Esophagus muscularis mucosa (tissue), 4 donors: Measurements from ENCODE around the gene MAS1L. TPM values are rescaled to one million over a fixed set of nuclear protein-coding genes. Genes with fewer than 3 reads are reported as not detected.

Source experiments
- DNase-seq: peaks from one replicate; pipeline ENCODE4 v3.0.0-alpha.2; 2017; ENCODE audit errors: extremely low spot score
- H3K27ac ChIP-seq, 4 donors: fragments of 200-600 bp; sonication (generic); replicated peaks in 1 of 4; 1 replicate in 3 of 4; 2 replicates in 1 of 4; pipeline ENCODE4 v1.5.1; 2016 to 2019; ENCODE audit warnings: mild to moderate bottlenecking in 1 of 4
- H3K27me3 ChIP-seq, 4 donors: fragments of 200-600 bp; sonication (generic); one replicate each; pipeline versions ENCODE4 v1.5.1 to v1.6.0; 2016 to 2019
- H3K36me3 ChIP-seq, 4 donors: fragments of 200-600 bp; sonication (generic); one replicate each; pipeline ENCODE4 v1.5.1; 2016 to 2019
- H3K4me1 ChIP-seq, 4 donors: fragments of 200-600 bp; sonication (generic); one replicate each; pipeline ENCODE4 v1.5.1; 2016 to 2019
- H3K4me3 ChIP-seq, 4 donors: fragments of 200-600 bp; sonication (generic); 1 replicate in 2 of 4; 2 replicates in 2 of 4; pipeline ENCODE4 v1.5.1; 2016 to 2019; ENCODE audit warnings: mild to moderate bottlenecking in 4 of 4, moderate library complexity in 1 of 4
- H3K9me3 ChIP-seq, 4 donors: fragments of 200-600 bp; sonication (generic); 1 replicate in 3 of 4; 2 replicates in 1 of 4; pipeline ENCODE4 v1.5.1; 2016 to 2019
- EP300 ChIP-seq: sonication (generic); formaldehyde crosslinking; IDR thresholded peaks from one replicate; pipeline ENCODE4 v1.6.1; 2017; ENCODE audit warnings: antibody characterized with exemption
- POLR2A ChIP-seq: fragments of 450-650 bp; IDR thresholded peaks from one replicate; pipeline ENCODE4 v1.6.1; 2017; ENCODE audit warnings: antibody characterized with exemption, moderate library complexity, mild to moderate bottlenecking, low read depth
- POLR2AphosphoS5 ChIP-seq, 2 donors: sonication (generic); formaldehyde crosslinking; IDR thresholded peaks; one replicate each; pipeline ENCODE4 v1.6.1; 2017; ENCODE audit warnings: antibody characterized with exemption in 2 of 2
- WGBS: methylation state at CpG from one replicate; pipeline ENCODE4 v1.1.5; 2018; 5-methylcytosine and 5-hydroxymethylcytosine counted together
- intact Hi-C: fragments of 100-400 bp; cut with DNase I; formaldehyde crosslinking; loops from one replicate; pipeline ENCODE4 v1.15.1; 2023
- total RNA-seq, 4 donors: library from RNA; depleted of rRNA; stranded (reverse); fragments of >200 nt; gene quantifications; one replicate each; pipeline versions ENCODE4 v1.1.0 to v1.2.1, GENCODE V29; 2016
- TF ChIP-seq, protein P1 (sequence below), 3 experiments: fragments of 200-600 bp in 2 of 3; fragments of 450-650 bp in 1 of 3; sonication (generic) in 2 of 3; IDR thresholded peaks; one replicate each; pipeline ENCODE4 v1.5.1; 2017 to 2019; ENCODE audit warnings: antibody characterized with exemption in 3 of 3, mild to moderate bottlenecking in 2 of 3, moderate library complexity in 1 of 3

Gene MAS1L
- total RNA-seq, 4 donors from 2014 or later: 0.33 TPM; not detected in 3

DNA sequence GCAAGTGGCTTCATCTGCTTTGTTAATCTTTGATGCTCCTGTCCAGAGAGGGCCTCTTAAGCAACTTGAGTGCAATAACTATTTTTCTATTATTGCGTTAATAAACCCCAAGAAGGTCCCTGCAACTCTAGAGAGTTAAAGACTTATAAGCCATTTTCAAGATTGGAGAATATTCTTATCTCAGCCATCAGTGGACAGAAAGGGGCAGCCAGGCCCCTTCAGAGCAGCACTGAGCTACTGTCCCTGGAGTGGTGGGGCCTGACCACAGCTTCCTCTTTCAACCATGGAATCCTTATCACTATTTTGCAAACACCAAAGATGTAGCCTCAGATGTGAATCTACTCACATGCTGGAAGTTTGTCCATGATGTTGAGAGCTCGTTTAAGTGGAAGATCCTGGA, 2.8 kb upstream of the MAS1L start:
- H3K4me1 ChIP-seq: no peaks in the 10 kb centered on the region
- no peaks in the 10 kb centered on the region for H3K27me3 ChIP-seq
- no peak overlapping the region for H3K27ac ChIP-seq
- intact Hi-C loops: no loop called here
- no peaks in the 10 kb centered on the region for H3K36me3 ChIP-seq
- no peak overlapping the region for H3K4me3 ChIP-seq
- peak; percentile 64 for DNase-seq
- H3K9me3 ChIP-seq: no peaks in the 10 kb centered on the region
- 60% methylated on average over 2 of the region's 2 CpGs for WGBS
- no peak for TF ChIP-seq EP300
- TF ChIP-seq POLR2A: no peak
- TF ChIP-seq, protein P1, sequence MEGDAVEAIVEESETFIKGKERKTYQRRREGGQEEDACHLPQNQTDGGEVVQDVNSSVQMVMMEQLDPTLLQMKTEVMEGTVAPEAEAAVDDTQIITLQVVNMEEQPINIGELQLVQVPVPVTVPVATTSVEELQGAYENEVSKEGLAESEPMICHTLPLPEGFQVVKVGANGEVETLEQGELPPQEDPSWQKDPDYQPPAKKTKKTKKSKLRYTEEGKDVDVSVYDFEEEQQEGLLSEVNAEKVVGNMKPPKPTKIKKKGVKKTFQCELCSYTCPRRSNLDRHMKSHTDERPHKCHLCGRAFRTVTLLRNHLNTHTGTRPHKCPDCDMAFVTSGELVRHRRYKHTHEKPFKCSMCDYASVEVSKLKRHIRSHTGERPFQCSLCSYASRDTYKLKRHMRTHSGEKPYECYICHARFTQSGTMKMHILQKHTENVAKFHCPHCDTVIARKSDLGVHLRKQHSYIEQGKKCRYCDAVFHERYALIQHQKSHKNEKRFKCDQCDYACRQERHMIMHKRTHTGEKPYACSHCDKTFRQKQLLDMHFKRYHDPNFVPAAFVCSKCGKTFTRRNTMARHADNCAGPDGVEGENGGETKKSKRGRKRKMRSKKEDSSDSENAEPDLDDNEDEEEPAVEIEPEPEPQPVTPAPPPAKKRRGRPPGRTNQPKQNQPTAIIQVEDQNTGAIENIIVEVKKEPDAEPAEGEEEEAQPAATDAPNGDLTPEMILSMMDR (IDR thresholded peaks at IDR 0.05): no peak
- no peak for TF ChIP-seq POLR2AphosphoS5 (IDR thresholded peaks at IDR 0.05)

DNA sequence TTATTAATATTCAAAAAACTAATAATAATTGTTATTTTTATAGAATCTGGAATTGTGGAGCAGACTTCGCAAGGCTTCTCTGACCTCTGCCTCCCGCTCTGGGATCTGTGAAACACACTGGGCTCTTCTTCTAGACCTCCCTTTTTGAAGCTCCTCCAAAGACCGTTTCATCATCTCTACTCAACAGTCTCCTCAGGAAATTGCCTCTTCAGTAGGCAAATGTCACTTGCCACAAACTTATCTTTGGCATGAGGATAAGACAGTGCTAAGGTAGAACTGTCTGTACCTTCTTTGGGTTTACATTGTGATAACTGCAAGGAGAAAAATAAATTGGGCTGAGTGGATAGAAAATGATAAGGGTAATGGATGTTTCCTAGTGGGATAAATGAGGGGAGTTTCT, 2.3 kb upstream of the MAS1L start:
- Histone ChIP-seq H3K36me3 (no peaks in the 10 kb centered on the region), H3K27ac (no peak overlapping the region), H3K27me3 (no peaks in the 10 kb centered on the region), H3K4me1 (no peaks in the 10 kb centered on the region), H3K4me3 (no peak overlapping the region), H3K9me3 (no peaks in the 10 kb centered on the region)
- TF ChIP-seq, protein P1 (IDR thresholded peaks at IDR 0.05): no peak
- no peak for TF ChIP-seq POLR2AphosphoS5 (IDR thresholded peaks at IDR 0.05)
- no peak for TF ChIP-seq POLR2A
- TF ChIP-seq EP300: no peak
- 78% methylated on average over 3 of the region's 3 CpGs for WGBS
- DNase-seq: no peak
- intact Hi-C loops: no loop called here

DNA sequence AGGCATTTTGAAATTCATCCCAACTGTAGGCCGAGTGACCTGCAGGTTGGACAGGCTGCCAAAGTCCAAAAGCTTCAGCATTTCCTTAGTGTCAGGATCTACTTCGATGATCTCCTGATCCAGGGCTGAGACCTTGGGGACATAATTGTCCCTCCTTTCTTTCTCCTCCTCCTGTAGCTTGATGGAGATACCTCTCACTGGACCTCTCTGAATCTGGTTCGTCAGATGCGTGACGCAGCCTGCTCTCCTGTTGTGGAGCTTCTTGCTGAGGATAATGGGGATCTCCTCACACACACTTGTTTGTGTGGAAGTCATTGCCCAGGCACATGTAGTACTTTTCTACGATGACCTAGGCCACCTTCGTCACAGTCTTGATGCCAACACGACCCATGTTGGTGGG, 1.5 kb upstream of the MAS1L start:
- H3K9me3 ChIP-seq: no peaks in the 10 kb centered on the region
- H3K27ac ChIP-seq: no peak overlapping the region
- TF ChIP-seq EP300 (no peak), POLR2A (no peak), POLR2AphosphoS5 (IDR thresholded peaks at IDR 0.05) (no peak)
- TF ChIP-seq, protein P1 (IDR thresholded peaks at IDR 0.05): no peak
- no peak overlapping the region for H3K4me3 ChIP-seq
- 94% methylated on average over 8 of the region's 8 CpGs for WGBS
- H3K27me3 ChIP-seq: no peaks in the 10 kb centered on the region
- DNase-seq: peak; percentile 86
- no peaks in the 10 kb centered on the region for H3K36me3 ChIP-seq
- intact Hi-C loops: no loop called here
- H3K4me1 ChIP-seq: no peaks in the 10 kb centered on the region

DNA sequence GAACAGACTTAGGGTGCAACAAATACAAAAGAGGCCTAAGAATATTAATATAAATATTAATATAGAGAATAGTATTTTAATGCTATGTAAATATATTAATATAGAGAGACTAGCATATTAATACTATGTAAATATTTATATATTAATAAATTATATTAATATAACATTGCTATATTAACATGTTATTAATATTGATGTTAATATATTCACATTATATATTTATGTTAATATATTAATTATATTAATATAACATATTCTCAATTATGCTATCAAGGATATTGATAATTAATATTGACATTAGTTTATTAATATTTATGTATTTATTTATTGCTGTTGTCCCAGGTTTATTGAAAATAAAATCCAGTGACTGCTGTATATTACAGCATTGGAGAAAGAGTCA, 1.1 kb upstream of the MAS1L start:
- intact Hi-C loops: no loop called here
- H3K9me3 ChIP-seq: no peaks in the 10 kb centered on the region
- H3K36me3 ChIP-seq: no peaks in the 10 kb centered on the region
- no peak overlapping the region for H3K4me3 ChIP-seq
- no peak for DNase-seq
- no peak for TF ChIP-seq EP300
- TF ChIP-seq POLR2A: no peak
- no peak for TF ChIP-seq POLR2AphosphoS5 (IDR thresholded peaks at IDR 0.05)
- TF ChIP-seq, protein P1 (IDR thresholded peaks at IDR 0.05): no peak
- no peaks in the 10 kb centered on the region for H3K27me3 ChIP-seq
- H3K27ac ChIP-seq: no peak overlapping the region
- H3K4me1 ChIP-seq: no peaks in the 10 kb centered on the region

DNA sequence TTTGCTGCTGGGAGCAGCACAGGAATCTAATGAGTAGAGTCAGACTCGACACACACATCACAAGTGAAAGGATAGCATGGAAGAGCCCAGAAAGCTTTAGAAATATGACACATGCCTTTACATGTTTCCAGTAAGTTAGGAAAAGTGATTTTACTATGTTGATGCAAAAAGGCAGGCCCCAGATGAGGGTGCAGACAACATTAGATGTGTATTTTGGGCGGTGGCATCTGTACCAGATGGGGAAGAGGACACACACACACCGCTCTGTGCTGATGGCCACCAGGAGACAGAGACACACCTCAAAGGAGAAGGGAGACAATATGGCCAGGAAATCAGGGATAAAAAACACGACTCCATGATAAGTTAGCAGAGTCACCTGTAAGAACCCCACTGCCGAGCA, 625 bp downstream of the MAS1L start:
- Histone ChIP-seq H3K4me1 (no peaks in the 10 kb centered on the region), H3K4me3 (no peak overlapping the region), H3K36me3 (no peaks in the 10 kb centered on the region), H3K9me3 (peaks cover 0 to 2% (median under 1%) of the 10 kb centered on the region in 4 donors), H3K27ac (no peak overlapping the region), H3K27me3 (no peaks in the 10 kb centered on the region)
- 90% methylated on average over 5 of the region's 5 CpGs for WGBS
- TF ChIP-seq POLR2AphosphoS5 (IDR thresholded peaks at IDR 0.05): no peak
- TF ChIP-seq, protein P1 (IDR thresholded peaks at IDR 0.05): no peak
- no peak for TF ChIP-seq POLR2A
- no peak for TF ChIP-seq EP300
- intact Hi-C loops: no loop called here
- DNase-seq: peak; percentile 55
